Hepatocyte (in vitro differentiated cells): ENCODE results near the gene WDR75. TPM values are rescaled to one million over a fixed set of nuclear protein-coding genes. Genes with fewer than 3 reads are reported as not detected.

ENCODE experiments used
- DNase-seq: peaks from one replicate; pipeline ENCODE4 v3.0.0-alpha.2; 2016; ENCODE audit warnings: low spot score
- H2AFZ ChIP-seq: fragments of 200-600 bp; sonication (generic); 2 replicates; pipeline ENCODE4 v1.6.0; 2016; ENCODE audit warnings: antibody characterized with exemption, mild to moderate bottlenecking
- H3K27ac ChIP-seq: fragments of 200-600 bp; sonication (generic); 2 replicates; pipeline ENCODE4 v1.5.1; 2016; ENCODE audit warnings: mild to moderate bottlenecking
- H3K27me3 ChIP-seq: fragments of 200-600 bp; sonication (generic); 2 replicates; pipeline ENCODE4 v1.6.1; 2016
- H3K36me3 ChIP-seq: fragments of 200-600 bp; sonication (generic); replicated peaks from 2 replicates; pipeline ENCODE4 v1.5.1; 2016; ENCODE audit warnings: low read depth; ENCODE audit not compliant: insufficient read depth
- H3K4me1 ChIP-seq: fragments of 200-600 bp; sonication (generic); 2 replicates; pipeline ENCODE4 v1.5.1; 2016; ENCODE audit warnings: mild to moderate bottlenecking, moderate library complexity; ENCODE audit not compliant: insufficient read depth
- H3K4me2 ChIP-seq: fragments of 200-600 bp; sonication (generic); 2 replicates; pipeline ENCODE4 v1.6.0; 2016
- H3K4me3 ChIP-seq: fragments of 200-600 bp; sonication (generic); 2 replicates; pipeline ENCODE4 v1.5.1; 2016; ENCODE audit warnings: mild to moderate bottlenecking
- H3K79me2 ChIP-seq: fragments of 200-600 bp; sonication (generic); 2 replicates; pipeline ENCODE4 v1.6.0; 2017; ENCODE audit warnings: mild to moderate bottlenecking
- H3K9me2 ChIP-seq: fragments of 200-600 bp; sonication (generic); replicated peaks from 2 replicates; pipeline ENCODE4 v1.6.0; 2017; ENCODE audit warnings: mild to moderate bottlenecking; ENCODE audit not compliant: insufficient read depth
- H3K9me3 ChIP-seq: fragments of 200-600 bp; sonication (generic); 2 replicates; pipeline ENCODE4 v1.5.1; 2016; ENCODE audit warnings: low read depth, mild to moderate bottlenecking
- H4K20me1 ChIP-seq: fragments of 200-600 bp; sonication (generic); 2 replicates; pipeline ENCODE4 v1.6.0; 2016; ENCODE audit warnings: mild to moderate bottlenecking; ENCODE audit not compliant: insufficient read depth, poor library complexity, severe bottlenecking
- EZH2 ChIP-seq: fragments of 200-600 bp; sonication (generic); IDR thresholded peaks from 2 replicates; pipeline ENCODE4 v1.6.1; 2016; ENCODE audit warnings: antibody characterized with exemption, mild to moderate bottlenecking, borderline replicate concordance
- EZH2phosphoT487 ChIP-seq: fragments of 200-600 bp; sonication (generic); IDR thresholded peaks from one replicate; pipeline ENCODE4 v1.6.1; 2018; ENCODE audit warnings: antibody characterized with exemption, mild to moderate bottlenecking, low read depth, moderate library complexity; ENCODE audit not compliant: unreplicated experiment, severe bottlenecking
- WGBS: methylation state at CpG from one replicate; pipeline ENCODE4 v1.1.6; 2016; ENCODE audit warnings: low lambda C conversion rate; ENCODE audit errors: missing lambda C conversion rate; 5-methylcytosine and 5-hydroxymethylcytosine counted together
- polyA plus RNA-seq: library from polyadenylated mRNA; unstranded; fragments of >200 nt; fragmentation: Nextera tagmentation; extraction: Ambion mirVana; gene quantifications from 2 replicates; pipeline ENCODE4 v1.2.1, GENCODE V29; 2016
- total RNA-seq: library from RNA; depleted of rRNA; stranded (reverse); fragments of >200 nt; gene quantifications from 2 replicates; pipeline ENCODE4 v1.2.3, GENCODE V29; 2014
- TF ChIP-seq, protein P1 (sequence below): fragments of 200-600 bp; sonication (generic); IDR thresholded peaks from 2 replicates; pipeline ENCODE4 v1.5.1; 2016; ENCODE audit warnings: antibody characterized with exemption, mild to moderate bottlenecking; ENCODE audit not compliant: poor library complexity

WDR75 gene
- total and polyA plus RNA-seq, 2 experiments from 2014 or later, result 21.0 to 45.3 TPM

DNA sequence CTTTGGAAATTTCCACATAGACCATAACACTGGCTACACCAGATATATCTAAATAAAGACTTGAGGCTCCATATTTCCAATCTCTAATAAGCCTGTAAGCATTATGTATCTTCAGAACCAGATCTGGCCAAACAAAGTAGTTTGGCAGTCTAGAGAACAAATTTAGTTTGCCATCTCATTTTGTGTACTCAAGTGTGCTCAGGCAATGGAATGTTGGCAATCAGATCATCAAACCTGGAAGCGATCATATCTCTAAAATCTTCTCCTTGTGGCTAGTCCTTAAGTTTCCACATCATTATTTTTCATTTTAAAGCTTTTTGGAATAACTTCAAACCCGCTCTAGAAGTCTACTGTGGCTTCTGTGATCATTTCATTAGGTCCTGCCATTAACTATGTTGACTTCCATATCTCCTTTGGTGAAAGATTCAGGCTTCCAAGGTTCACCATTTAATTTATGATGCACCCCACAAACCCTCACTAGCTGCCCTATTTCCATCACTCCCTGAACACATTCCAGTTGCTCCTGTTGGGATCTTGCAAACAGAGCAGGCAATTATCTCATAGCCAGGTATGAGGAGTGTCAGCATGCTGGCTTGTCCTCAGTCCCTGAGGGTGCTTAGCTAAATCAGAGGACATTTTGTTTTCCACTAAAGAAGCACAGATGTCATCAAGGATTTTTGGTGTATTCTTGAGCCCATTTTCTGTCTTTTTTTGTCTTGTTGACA, 46.2 kb downstream of the WDR75 start:
- H3K4me3 ChIP-seq, result no peak overlapping the region
- no peak overlapping the region for H3K27ac ChIP-seq
- H3K9me3 ChIP-seq, result no peaks in the 10 kb centered on the region
- no peak overlapping the region for H3K4me2 ChIP-seq
- H3K4me1 ChIP-seq, result no peaks in the 10 kb centered on the region
- WGBS, result 93% methylated on average over 2 of the region's 2 CpGs
- no peaks in the 10 kb centered on the region for H4K20me1 ChIP-seq
- H2AFZ ChIP-seq, result no peak overlapping the region
- DNase-seq, result no peak
- H3K79me2 ChIP-seq, result no peaks in the 10 kb centered on the region
- no peaks in the 10 kb centered on the region for H3K27me3 ChIP-seq
- TF ChIP-seq, protein P1, sequence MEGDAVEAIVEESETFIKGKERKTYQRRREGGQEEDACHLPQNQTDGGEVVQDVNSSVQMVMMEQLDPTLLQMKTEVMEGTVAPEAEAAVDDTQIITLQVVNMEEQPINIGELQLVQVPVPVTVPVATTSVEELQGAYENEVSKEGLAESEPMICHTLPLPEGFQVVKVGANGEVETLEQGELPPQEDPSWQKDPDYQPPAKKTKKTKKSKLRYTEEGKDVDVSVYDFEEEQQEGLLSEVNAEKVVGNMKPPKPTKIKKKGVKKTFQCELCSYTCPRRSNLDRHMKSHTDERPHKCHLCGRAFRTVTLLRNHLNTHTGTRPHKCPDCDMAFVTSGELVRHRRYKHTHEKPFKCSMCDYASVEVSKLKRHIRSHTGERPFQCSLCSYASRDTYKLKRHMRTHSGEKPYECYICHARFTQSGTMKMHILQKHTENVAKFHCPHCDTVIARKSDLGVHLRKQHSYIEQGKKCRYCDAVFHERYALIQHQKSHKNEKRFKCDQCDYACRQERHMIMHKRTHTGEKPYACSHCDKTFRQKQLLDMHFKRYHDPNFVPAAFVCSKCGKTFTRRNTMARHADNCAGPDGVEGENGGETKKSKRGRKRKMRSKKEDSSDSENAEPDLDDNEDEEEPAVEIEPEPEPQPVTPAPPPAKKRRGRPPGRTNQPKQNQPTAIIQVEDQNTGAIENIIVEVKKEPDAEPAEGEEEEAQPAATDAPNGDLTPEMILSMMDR, result no peak
- TF ChIP-seq EZH2phosphoT487 (no peak), EZH2 (no peak)
- H3K9me2 ChIP-seq, result no peaks in the 10 kb centered on the region
- H3K36me3 ChIP-seq, result no peaks in the 10 kb centered on the region

DNA sequence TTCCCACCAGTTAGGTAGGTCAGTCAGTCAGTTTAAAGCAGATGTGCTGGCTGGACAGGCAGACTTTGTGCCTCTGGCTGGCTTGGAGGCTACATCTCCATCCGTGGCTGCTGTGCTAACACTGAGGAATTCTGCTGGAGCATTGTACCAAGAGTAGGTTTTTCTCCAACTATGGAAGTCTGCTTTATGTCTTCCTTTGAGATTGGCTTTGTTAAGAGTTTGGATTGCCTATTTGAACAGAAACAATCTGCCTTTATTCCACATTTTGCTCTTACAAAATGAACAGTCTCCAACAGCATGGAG, 46.7 kb downstream of the WDR75 start:
- H3K27me3 ChIP-seq, result no peaks in the 10 kb centered on the region
- H3K36me3 ChIP-seq, result no peaks in the 10 kb centered on the region
- H3K4me1 ChIP-seq, result no peaks in the 10 kb centered on the region
- H3K4me2 ChIP-seq, result no peak overlapping the region
- DNase-seq, result no peak
- H3K4me3 ChIP-seq, result no peak overlapping the region
- no peak overlapping the region for H2AFZ ChIP-seq
- no peak overlapping the region for H3K27ac ChIP-seq
- H3K9me2 ChIP-seq, result no peaks in the 10 kb centered on the region
- H3K79me2 ChIP-seq, result no peaks in the 10 kb centered on the region
- no peaks in the 10 kb centered on the region for H4K20me1 ChIP-seq
- no peaks in the 10 kb centered on the region for H3K9me3 ChIP-seq
- WGBS, result 16% methylated on average over 1 of the region's 1 CpG
- TF ChIP-seq EZH2phosphoT487, result no peak
- TF ChIP-seq EZH2, result no peak
- TF ChIP-seq, protein P1, result no peak

DNA sequence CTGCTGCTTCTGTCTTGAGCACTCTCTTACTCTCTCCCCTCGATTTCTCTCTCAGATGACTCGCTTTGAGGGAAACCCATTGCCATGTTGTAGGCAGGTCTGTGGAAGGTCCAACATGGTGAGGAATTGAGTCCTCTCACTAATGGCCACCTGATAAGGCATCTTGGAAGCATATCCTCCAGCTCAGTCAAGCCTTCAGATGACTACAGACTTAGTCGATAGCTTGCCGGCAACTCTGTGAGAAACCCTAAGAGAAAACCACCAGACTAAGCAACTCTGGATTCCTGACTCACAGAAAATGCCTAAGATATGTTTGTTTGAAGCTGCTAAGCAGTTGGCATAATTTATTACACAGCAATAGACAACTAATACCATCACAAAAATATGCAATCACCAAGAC, 51.2 kb downstream of the WDR75 start:
- H3K4me1 ChIP-seq, result no peaks in the 10 kb centered on the region
- TF ChIP-seq EZH2, result no peak
- TF ChIP-seq, protein P1, result no peak
- no peak for TF ChIP-seq EZH2phosphoT487
- no peak overlapping the region for H3K27ac ChIP-seq
- H3K9me2 ChIP-seq, result no peaks in the 10 kb centered on the region
- no peaks in the 10 kb centered on the region for H3K36me3 ChIP-seq
- no peak overlapping the region for H2AFZ ChIP-seq
- H4K20me1 ChIP-seq, result no peaks in the 10 kb centered on the region
- H3K9me3 ChIP-seq, result no peaks in the 10 kb centered on the region
- no peaks in the 10 kb centered on the region for H3K79me2 ChIP-seq
- WGBS, result 90% methylated on average over 4 of the region's 4 CpGs
- DNase-seq, result no peak
- H3K27me3 ChIP-seq, result no peaks in the 10 kb centered on the region
- no peak overlapping the region for H3K4me2 ChIP-seq
- no peak overlapping the region for H3K4me3 ChIP-seq
